K562 (cell line): ENCODE data around the gene VDR. TPM values are rescaled to one million over a fixed set of nuclear protein-coding genes. Genes with fewer than 3 reads are reported as not detected.

ENCODE experiments used
- CBFA2T3 ChIP-seq: fragments of 450-650 bp; IDR thresholded peaks from 2 replicates; pipeline ENCODE4 v1.6.1; 2017
- CEBPB ChIP-seq: fragments of 450-650 bp; IDR thresholded peaks from 2 replicates; pipeline ENCODE4 v1.6.1; 2016; ENCODE audit warnings: missing genetic modification characterization, missing compliant biosample characterization
- CREM ChIP-seq: IDR thresholded peaks from 2 replicates; pipeline ENCODE4 v1.6.1; 2014; ENCODE audit warnings: antibody characterized with exemption, low read depth
- CTBP1 ChIP-seq: fragments of 450-650 bp; IDR thresholded peaks from 2 replicates; pipeline ENCODE4 v1.6.1; 2016; ENCODE audit warnings: borderline replicate concordance
- DPF2 ChIP-seq: fragments of 450-650 bp; IDR thresholded peaks from 2 replicates; pipeline ENCODE4 v1.6.1; 2016
- GTF2F1 ChIP-seq: IDR thresholded peaks from 2 replicates; pipeline ENCODE4 v1.6.1; 2011; ENCODE audit warnings: low read depth, low read length, improper control_type of control experiment
- HDAC8 ChIP-seq: fragments of 450-650 bp; IDR thresholded peaks from 2 replicates; pipeline ENCODE4 v1.6.1; 2016; ENCODE audit warnings: mild to moderate bottlenecking, missing genetic modification characterization, moderate library complexity, missing compliant biosample characterization
- HNRNPL ChIP-seq: fragments of 200-400 bp; formaldehyde crosslinking; IDR thresholded peaks from 2 replicates; pipeline ENCODE4 v1.6.1; 2017; ENCODE audit warnings: low read depth, mild to moderate bottlenecking, low read length
- IFI16 ChIP-seq: fragments of 250-450 bp; sonication (Bioruptor Pico); IDR thresholded peaks from 2 replicates; pipeline ENCODE4 v2.1.2; 2022; ENCODE audit warnings: mild to moderate bottlenecking, inconsistent platforms
- MEF2A ChIP-seq: IDR thresholded peaks from 2 replicates; pipeline ENCODE4 v1.6.1; 2011; ENCODE audit warnings: low read depth, mild to moderate bottlenecking, low read length, moderate library complexity; ENCODE audit not compliant: control insufficient read depth
- MTA3 ChIP-seq: fragments of 450-650 bp; formaldehyde crosslinking; IDR thresholded peaks from 2 replicates; pipeline ENCODE4 v1.6.1; 2017; ENCODE audit warnings: mild to moderate bottlenecking, borderline replicate concordance
- NFE2 ChIP-seq: IDR thresholded peaks from 2 replicates; pipeline ENCODE4 v1.6.1; 2014; ENCODE audit warnings: antibody characterized with exemption, low read depth
- NFRKB ChIP-seq: fragments of 450-650 bp; IDR thresholded peaks from 2 replicates; pipeline ENCODE4 v1.6.1; 2016; ENCODE audit warnings: low read depth
- POLR2H ChIP-seq: IDR thresholded peaks from 2 replicates; pipeline ENCODE4 v1.6.1; 2016; ENCODE audit warnings: missing genetic modification characterization, low read depth, mild to moderate bottlenecking, control low read depth, missing compliant biosample characterization, moderate library complexity
- POU5F1 ChIP-seq: fragments of 150-350 bp; IDR thresholded peaks from 2 replicates; pipeline ENCODE4 v1.6.1; 2014; ENCODE audit warnings: borderline replicate concordance, low read length, low read depth, mild to moderate bottlenecking; ENCODE audit not compliant: partially characterized antibody
- RERE ChIP-seq: sonication (generic); formaldehyde crosslinking; IDR thresholded peaks from 2 replicates; pipeline ENCODE4 v1.8.0; 2023; ENCODE audit warnings: missing genetic modification reagents, mild to moderate bottlenecking, borderline replicate concordance
- TBL1XR1 ChIP-seq, 2 experiments: IDR thresholded peaks; 2 replicates each; pipeline ENCODE4 v1.6.1; 2012; ENCODE audit warnings: improper control_type of control experiment in 2 of 2, low read length in 2 of 2, mild to moderate bottlenecking in 1 of 2
- USF1 ChIP-seq: sonication (generic); formaldehyde crosslinking; IDR thresholded peaks from 2 replicates; pipeline ENCODE4 v1.9.0; 2022; ENCODE audit warnings: mild to moderate bottlenecking, missing genetic modification reagents
- ZBTB1 ChIP-seq: sonication (generic); formaldehyde crosslinking; IDR thresholded peaks from 2 replicates; pipeline ENCODE4 v1.8.1; 2023; ENCODE audit warnings: missing genetic modification reagents, low read depth, mild to moderate bottlenecking, borderline replicate concordance
- ZFP36 ChIP-seq: fragments of 150-350 bp; IDR thresholded peaks from 2 replicates; pipeline ENCODE4 v1.6.1; 2018; ENCODE audit warnings: low read length, low read depth; ENCODE audit not compliant: partially characterized antibody
- polyA plus RNA-seq, 8 experiments: library from polyadenylated mRNA; depleted of rRNA in 4 of 8; stranded (reverse) in 5 of 8; unstranded in 3 of 8; fragments of >200 nt; fragmentation: Nextera tagmentation in 2 of 8; fragmentation: Illumina TruSeq in 1 of 8; extraction: Ambion mirVana in 2 of 8; extraction: Trizol in 1 of 8; gene quantifications; 2 replicates each; pipeline versions ENCODE4 v1.2.1 to v1.2.3, GENCODE V29; 2011 to 2014; ENCODE audit warnings: inconsistent platforms in 1 of 8, missing spikeins in 1 of 8
- total RNA-seq, 7 experiments: library from RNA; depleted of rRNA in 6 of 7; stranded (reverse); fragments of >200 nt in 6 of 7; fragmentation: Illumina TruSeq in 2 of 7; extraction: Trizol in 2 of 7; gene quantifications; 2 replicates each; pipeline versions ENCODE4 v1.2.1 to v1.2.3, GENCODE V29; 2011 to 2021; ENCODE audit warnings: low replicate concordance in 1 of 7
- TF ChIP-seq, protein P1 (sequence below): fragments of 250-450 bp; sonication (Bioruptor Pico); IDR thresholded peaks from 2 replicates; pipeline ENCODE4 v1.5.0; 2020; ENCODE audit warnings: mild to moderate bottlenecking, borderline replicate concordance

Gene VDR
- total and polyA plus RNA-seq, 9 of the 15 experiments (the other 6 are each of a cell fraction or from before 2014, with no cell fraction given), result 0.61 to 4.8 (median 2.0) TPM

GRCh38 chr12:47834199-47834903 is 70.4 kb downstream of the VDR start (continued):
- TF ChIP-seq RERE (CRISPR knock-in tag) (no peak), IFI16 (CRISPR knock-in tag) (no peak), GTF2F1 (no peak), ZBTB1 (no peak), ZFP36 (peak; percentile 72), CREM (0 out of 2 replicates have a peak, but pooled peaks have one; percentile 28), TBL1XR1 (IDR thresholded peaks at IDR 0.05; ENCODE audit: low read length in 2 of 2) (0 out of 4 replicates have a peak, but pooled peaks of 1 of the 2 experiments have one; percentile 15), HDAC8 (tag) (no peak), MTA3 (no peak), MEF2A (no peak), POU5F1 (no peak), USF1 (no peak), NFE2 (peak; percentile 56; the same call in 1 of the 2 replicates), DPF2 (peak; percentile 60), POLR2H (tag) (0 out of 2 replicates have a peak, but pooled peaks have one; percentile 16), HNRNPL (0 out of 2 replicates have a peak, but pooled peaks have one; percentile 65), CTBP1 (peak; percentile 24; the same call in 1 of the 2 replicates), CBFA2T3 (peak; percentile 65), CEBPB (tag) (peak; percentile 48), NFRKB (peak; percentile 27; the same call in 1 of the 2 replicates)
- TF ChIP-seq, protein P1, sequence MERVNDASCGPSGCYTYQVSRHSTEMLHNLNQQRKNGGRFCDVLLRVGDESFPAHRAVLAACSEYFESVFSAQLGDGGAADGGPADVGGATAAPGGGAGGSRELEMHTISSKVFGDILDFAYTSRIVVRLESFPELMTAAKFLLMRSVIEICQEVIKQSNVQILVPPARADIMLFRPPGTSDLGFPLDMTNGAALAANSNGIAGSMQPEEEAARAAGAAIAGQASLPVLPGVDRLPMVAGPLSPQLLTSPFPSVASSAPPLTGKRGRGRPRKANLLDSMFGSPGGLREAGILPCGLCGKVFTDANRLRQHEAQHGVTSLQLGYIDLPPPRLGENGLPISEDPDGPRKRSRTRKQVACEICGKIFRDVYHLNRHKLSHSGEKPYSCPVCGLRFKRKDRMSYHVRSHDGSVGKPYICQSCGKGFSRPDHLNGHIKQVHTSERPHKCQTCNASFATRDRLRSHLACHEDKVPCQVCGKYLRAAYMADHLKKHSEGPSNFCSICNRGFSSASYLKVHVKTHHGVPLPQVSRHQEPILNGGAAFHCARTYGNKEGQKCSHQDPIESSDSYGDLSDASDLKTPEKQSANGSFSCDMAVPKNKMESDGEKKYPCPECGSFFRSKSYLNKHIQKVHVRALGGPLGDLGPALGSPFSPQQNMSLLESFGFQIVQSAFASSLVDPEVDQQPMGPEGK (CRISPR knock-in tag), result no peak
